ENCODE results near the gene IREB2.

IREB2 gene

GRCh38 chr15:78456426-78456825 lies 18.4 kb downstream of the IREB2 start:
- ATAC-seq: no peak
- TF ChIP-seq CSDC2 (CRISPR knock-in tag; IDR thresholded peaks at IDR 0.05) (no peak), ARNTL (CRISPR knock-in tag; IDR thresholded peaks at IDR 0.05; ENCODE audit: borderline replicate concordance, low read depth) (no peak), SNAI2 (CRISPR knock-in tag; IDR thresholded peaks at IDR 0.05) (no peak), ZFP30 (CRISPR knock-in tag; IDR thresholded peaks at IDR 0.05) (no peak), OSR1 (CRISPR knock-in tag; IDR thresholded peaks at IDR 0.05) (no peak), RARB (CRISPR knock-in tag; IDR thresholded peaks at IDR 0.05) (no peak), CSRNP3 (CRISPR knock-in tag; IDR thresholded peaks at IDR 0.05) (no peak), BACH2 (CRISPR knock-in tag; IDR thresholded peaks at IDR 0.05; ENCODE audit: borderline replicate concordance) (no peak), CREB5 (CRISPR knock-in tag; IDR thresholded peaks at IDR 0.05; ENCODE audit: low read depth) (no peak), TOX (CRISPR knock-in tag; IDR thresholded peaks at IDR 0.05; ENCODE audit: borderline replicate concordance) (no peak), PATZ1 (CRISPR knock-in tag; IDR thresholded peaks at IDR 0.05; ENCODE audit: borderline replicate concordance) (no peak)

- TF ChIP-seq GLIS3 (CRISPR knock-in tag; IDR thresholded peaks at IDR 0.05): no peak
- TF ChIP-seq TCF4 (CRISPR knock-in tag; IDR thresholded peaks at IDR 0.05; ENCODE audit: borderline replicate concordance): peak; percentile 92
- TF ChIP-seq ISL1 (CRISPR knock-in tag; IDR thresholded peaks at IDR 0.05): peak; percentile 87
- TF ChIP-seq ZNF8 (CRISPR knock-in tag; IDR thresholded peaks at IDR 0.05): no peak
- ATAC-seq: peak; percentile 88
These were observed 19.1 kb downstream of the IREB2 start for GRCh38 chr15:78457101-78457500.

- TF ChIP-seq TSHZ2 (CRISPR knock-in tag; IDR thresholded peaks at IDR 0.05): no peak
- TF ChIP-seq ISL1 (CRISPR knock-in tag; IDR thresholded peaks at IDR 0.05): no peak
- TF ChIP-seq RARB (CRISPR knock-in tag; IDR thresholded peaks at IDR 0.05): no peak
- TF ChIP-seq ZNF8 (CRISPR knock-in tag; IDR thresholded peaks at IDR 0.05): no peak
- TF ChIP-seq ZFP30 (CRISPR knock-in tag; IDR thresholded peaks at IDR 0.05): no peak
- TF ChIP-seq POU6F1 (CRISPR knock-in tag; IDR thresholded peaks at IDR 0.05; ENCODE audit: borderline replicate concordance, low read depth): no peak
- TF ChIP-seq TCF4 (CRISPR knock-in tag; IDR thresholded peaks at IDR 0.05; ENCODE audit: borderline replicate concordance): no peak
- TF ChIP-seq CSDC2 (CRISPR knock-in tag; IDR thresholded peaks at IDR 0.05): no peak
- TF ChIP-seq PPARA (CRISPR knock-in tag; IDR thresholded peaks at IDR 0.05; ENCODE audit: borderline replicate concordance): no peak
- no peak for TF ChIP-seq TOX (CRISPR knock-in tag; IDR thresholded peaks at IDR 0.05; ENCODE audit: borderline replicate concordance)
- TF ChIP-seq ESRRG (CRISPR knock-in tag; IDR thresholded peaks at IDR 0.05): no peak
- no peak for TF ChIP-seq ZFP3 (CRISPR knock-in tag; IDR thresholded peaks at IDR 0.05)
- TF ChIP-seq ARNTL (CRISPR knock-in tag; IDR thresholded peaks at IDR 0.05; ENCODE audit: borderline replicate concordance, low read depth): no peak
- TF ChIP-seq ZNF70 (CRISPR knock-in tag; IDR thresholded peaks at IDR 0.05): no peak
- TF ChIP-seq BACH2 (CRISPR knock-in tag; IDR thresholded peaks at IDR 0.05; ENCODE audit: borderline replicate concordance): no peak
- TF ChIP-seq OSR1 (CRISPR knock-in tag; IDR thresholded peaks at IDR 0.05): no peak
- no peak for TF ChIP-seq PATZ1 (CRISPR knock-in tag; IDR thresholded peaks at IDR 0.05; ENCODE audit: borderline replicate concordance)
- no peak for TF ChIP-seq ZC3H10 (CRISPR knock-in tag; IDR thresholded peaks at IDR 0.05)
- TF ChIP-seq CSRNP3 (CRISPR knock-in tag; IDR thresholded peaks at IDR 0.05): no peak
- TF ChIP-seq GLIS3 (CRISPR knock-in tag; IDR thresholded peaks at IDR 0.05): no peak
- ATAC-seq: no peak
These were observed 22.7 kb downstream of the IREB2 start for GRCh38 chr15:78460737-78461136.
